IPS DF 4.7 (cell line): ENCODE measurements around the gene COMT.

Experiments
- DNase-seq: peaks from one replicate; pipeline ENCODE4 v3.0.0-alpha.2; 2013; ENCODE audit warnings: low spot score; ENCODE audit errors: extremely low read depth

Gene COMT

DNA sequence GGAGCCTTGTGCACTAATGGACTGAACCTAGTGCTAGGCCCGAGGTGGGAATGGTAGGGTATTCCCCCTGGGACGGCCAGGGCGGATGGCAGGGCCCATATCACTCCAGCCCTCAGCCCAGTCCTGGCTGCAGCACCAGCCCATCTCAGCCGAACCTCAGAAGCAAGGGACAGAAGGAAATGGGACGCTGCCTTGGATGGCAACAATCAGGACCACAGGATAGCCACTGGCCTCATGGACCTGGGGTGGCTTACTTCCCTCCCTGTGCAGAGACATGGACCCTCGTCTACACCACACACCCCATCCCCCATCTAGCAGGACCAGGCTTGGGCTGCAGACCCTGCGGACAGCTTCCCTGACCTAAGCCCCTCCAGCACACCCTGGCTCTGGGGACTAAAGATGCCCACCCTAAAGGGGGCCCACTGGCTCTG is 50.9 kb downstream of the COMT start:
- DNase-seq = no peak

- no peak for DNase-seq
These were observed 51.4 kb downstream of the COMT start for GRCh38 chr22:19992921-19993355.

DNA sequence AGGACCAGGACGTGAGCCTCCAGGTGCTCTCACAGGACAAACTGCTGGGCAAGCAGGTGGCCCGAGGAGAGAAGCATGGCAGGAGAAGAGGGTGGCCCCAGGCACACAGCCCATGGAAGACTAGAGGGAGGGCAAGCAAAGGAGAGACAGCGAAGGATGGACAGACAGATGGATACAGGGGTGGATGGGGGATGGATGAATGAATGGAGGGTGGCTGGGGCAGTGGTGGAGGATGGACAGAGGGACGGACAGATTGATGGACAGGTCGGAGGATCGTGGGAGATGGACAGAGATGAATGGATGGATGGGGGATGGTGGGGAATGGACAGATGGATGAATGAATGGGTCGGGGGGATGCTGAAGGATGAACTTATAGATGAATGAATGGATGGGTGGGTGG is 52.4 kb downstream of the COMT start:
- DNase-seq = no peak

GRCh38 chr22:19994851-19995610 is 53.5 kb downstream of the COMT start:
- DNase-seq = no peak

GRCh38 chr22:19995611-19996339 is 54.2 kb downstream of the COMT start:
- DNase-seq = no peak

GRCh38 chr22:19996694-19997384 is 55.3 kb downstream of the COMT start:
- no peak for DNase-seq

- no peak for DNase-seq
These were observed 56.1 kb downstream of the COMT start for GRCh38 chr22:19997561-19998231.

DNA sequence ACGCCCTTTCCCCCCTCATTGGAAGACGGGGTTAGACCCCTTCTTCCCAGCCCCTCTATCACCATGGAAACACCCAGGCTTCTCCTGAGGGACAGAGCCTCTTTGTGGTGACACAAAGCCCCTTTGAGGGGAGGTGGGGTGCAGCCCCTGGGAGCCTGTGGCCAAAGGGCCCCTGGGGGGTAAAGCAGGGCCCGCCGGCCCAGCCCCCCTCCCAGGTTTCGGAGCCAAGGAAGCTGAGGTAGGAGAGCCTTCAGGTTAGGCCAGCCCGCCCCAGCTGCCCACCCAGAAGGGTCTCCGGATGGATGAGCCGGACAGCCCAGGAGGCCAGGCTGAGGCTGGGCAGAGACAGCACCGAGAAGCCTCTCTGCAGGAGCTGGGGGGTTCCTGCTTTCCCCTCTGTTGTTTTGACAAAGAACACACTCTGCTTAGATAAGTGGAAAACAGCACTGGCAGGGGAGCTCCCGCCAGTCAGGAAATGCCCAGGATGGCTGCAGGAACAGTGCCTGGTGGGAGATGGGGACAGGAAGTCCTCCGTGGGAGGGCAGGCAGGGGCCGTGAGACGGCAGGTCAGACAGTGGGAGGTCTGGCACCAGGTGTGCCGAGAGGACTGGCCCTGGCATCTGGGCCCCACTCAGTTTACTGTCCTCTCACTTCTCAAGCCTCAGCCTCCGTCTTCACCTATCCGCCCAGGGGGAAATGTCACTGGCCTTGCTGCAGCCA is 56.8 kb downstream of the COMT start:
- no peak for DNase-seq

DNA sequence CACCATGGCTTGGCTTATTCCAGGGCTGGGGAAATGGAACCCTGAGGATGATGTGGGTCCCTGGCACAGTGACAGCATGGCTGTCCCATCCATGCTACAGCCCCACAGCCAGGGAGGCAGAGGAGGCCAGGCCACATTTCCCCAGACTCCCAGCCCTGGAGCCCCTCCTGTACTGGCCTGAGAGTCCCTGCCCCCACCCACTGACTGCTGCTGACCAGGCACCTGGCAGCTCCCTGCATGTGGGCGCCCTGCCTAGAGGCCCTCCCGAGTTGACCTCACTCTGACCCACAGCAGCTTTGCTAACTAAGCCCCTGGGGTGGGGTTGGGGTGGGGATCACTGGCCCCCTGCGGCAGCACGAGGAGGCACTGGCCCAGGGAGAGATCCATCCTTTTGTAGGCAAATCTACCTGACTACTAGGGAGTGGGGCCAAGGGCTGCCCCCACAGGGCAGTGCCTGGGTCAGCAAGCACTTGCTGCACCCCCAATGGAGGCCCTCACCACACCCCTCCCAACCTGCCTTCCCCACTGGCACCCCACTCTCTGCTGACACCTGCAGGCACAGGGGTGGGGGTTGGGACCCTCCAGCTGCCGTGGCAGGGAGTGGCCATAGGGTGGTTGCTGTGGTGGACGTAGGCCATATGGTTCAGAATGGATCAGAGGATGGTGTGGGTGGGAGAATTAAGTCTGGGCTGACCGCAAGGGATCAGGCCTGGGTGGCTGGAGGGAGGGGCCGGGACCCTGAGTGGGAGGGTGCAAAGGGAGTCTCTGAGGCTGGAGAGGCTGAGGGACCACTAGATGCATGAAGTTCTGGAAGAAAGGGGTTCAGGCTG is 57.6 kb downstream of the COMT start:
- DNase-seq = no peak

GRCh38 chr22:20000246-20001081 is 58.9 kb downstream of the COMT start:
- DNase-seq = no peak

DNA sequence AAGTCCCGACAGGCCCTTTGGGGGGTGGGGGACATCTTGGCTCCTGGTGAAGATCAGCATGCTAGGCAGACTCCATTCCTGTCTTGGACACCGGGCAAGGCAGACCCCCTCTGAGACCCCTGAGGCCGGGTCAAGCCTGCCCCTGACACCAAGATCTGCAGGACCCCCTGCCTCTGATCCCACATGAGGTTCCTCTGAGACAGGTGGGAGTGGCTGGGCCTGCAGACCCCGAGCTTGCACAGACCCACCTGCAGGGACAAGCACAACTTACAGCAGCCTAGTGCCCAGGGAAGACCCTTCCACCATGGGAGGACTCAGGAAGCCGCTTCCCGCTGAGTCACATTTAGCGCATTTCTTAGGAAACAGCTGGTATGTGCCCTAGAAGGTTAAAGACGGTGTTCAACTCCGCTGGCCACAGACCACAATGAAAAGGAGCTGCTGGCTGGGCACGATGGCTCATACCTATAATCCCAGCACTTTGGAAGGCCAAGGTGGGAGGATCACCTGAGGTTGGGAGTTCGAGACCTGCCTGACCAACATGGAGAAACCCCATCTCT is 59.6 kb downstream of the COMT start:
- no peak for DNase-seq

GRCh38 chr22:20002128-20002527 is 60.6 kb downstream of the COMT start:
- no peak for DNase-seq

- DNase-seq = no peak
These were observed 61.1 kb downstream of the COMT start for GRCh38 chr22:20002636-20003035.

- no peak for DNase-seq
These were observed 61.7 kb downstream of the COMT start for GRCh38 chr22:20003304-20003703.

GRCh38 chr22:20004464-20004863 is 62.9 kb downstream of the COMT start:
- no peak for DNase-seq

DNA sequence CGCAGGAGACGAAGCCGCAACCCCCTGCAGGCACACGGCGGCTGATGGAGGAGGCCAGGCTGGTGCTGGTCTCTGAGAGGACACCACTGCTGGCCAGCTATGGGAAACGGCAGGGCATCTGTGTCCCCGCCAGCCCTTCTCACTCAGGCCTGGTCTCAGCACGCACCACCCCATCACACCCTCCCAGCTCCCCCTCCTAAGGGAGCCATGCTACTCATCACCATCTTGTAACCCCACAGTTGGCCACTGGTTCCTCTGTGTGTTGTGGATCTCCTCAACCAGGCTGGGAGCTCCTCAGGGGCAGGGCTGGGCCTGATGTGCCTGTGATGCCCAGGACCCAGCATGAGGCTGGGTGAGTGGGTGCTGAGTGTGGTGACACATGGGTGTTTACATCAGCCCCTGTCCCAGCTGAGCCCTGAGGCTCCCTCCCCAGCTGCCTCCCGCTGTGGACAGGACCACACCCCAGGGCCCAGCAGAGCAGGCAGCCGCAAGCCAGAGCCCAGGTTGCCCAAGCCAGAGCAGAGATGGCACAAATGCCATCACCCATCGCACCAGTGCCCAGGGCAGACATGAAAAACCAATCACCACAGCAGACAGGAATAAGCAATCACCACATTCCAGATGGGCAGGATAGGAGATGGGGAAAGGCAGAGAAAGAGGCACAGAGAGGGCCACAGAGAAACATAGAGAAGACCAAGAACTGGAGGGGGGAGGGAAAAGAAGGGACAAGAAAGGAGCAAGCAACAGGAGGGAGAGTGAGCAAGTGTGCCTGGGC is 66.8 kb downstream of the COMT start:
- DNase-seq = no peak

- no peak for DNase-seq
These were observed 67.5 kb downstream of the COMT start for GRCh38 chr22:20009018-20009491.
